ENCODE measurements around the gene CHRM2.

- TF ChIP-seq SP1 (IDR thresholded peaks at IDR 0.05), result no peak
- no peak for TF ChIP-seq FOXM1 (IDR thresholded peaks at IDR 0.05; ENCODE audit: borderline replicate concordance)
- TF ChIP-seq ELF4 (IDR thresholded peaks at IDR 0.05), result no peak
- TF ChIP-seq FOXA1 (IDR thresholded peaks at IDR 0.05), result no peak
- no peak for TF ChIP-seq NFRKB (IDR thresholded peaks at IDR 0.05)
- no peak for TF ChIP-seq PKNOX1 (IDR thresholded peaks at IDR 0.05)
- no peak for TF ChIP-seq FOXK2 (IDR thresholded peaks at IDR 0.05)
- TF ChIP-seq L3MBTL2 (conservative IDR thresholded peaks at IDR 0.05), result no peak
Measured at GRCh38 chr7:136900005-136900404, 31.6 kb downstream of the CHRM2 start.
